ENCODE results near the gene C14orf180. TPM values are rescaled to one million over a fixed set of nuclear protein-coding genes. Genes with fewer than 3 reads are reported as not detected.

The C14orf180 gene
- total RNA-seq, 1 experiment from 2014 or later, result not detected

GRCh38 chr14:104587641-104588040 lies 8.1 kb downstream of the C14orf180 start:
- in situ Hi-C loops (cut with HindIII; ENCODE audit: low pct_unique_long_range_greater_than_20kb, low sequenced_read_pairs), result no loop called here
- DNase-seq (ENCODE audit: low read depth, low spot score) (no peak), ATAC-seq (peak; percentile 8; the same call in 1 of the 2 replicates)
- Histone ChIP-seq H3K36me3 (ENCODE audit: control insufficient read depth, insufficient read depth, low read length) (no peaks in the 10 kb centered on the region), H3K4me3 (ENCODE audit: low read depth in 2 of 2, low read length in 2 of 2) (no peak overlapping the region), H3K27me3 (ENCODE audit: control insufficient read depth, insufficient read depth, low read length) (no peaks in the 10 kb centered on the region), H3K4me1 (ENCODE audit: control insufficient read depth, insufficient read depth, low read length) (no peaks in the 10 kb centered on the region), H3K9me3 (ENCODE audit: control insufficient read depth, insufficient read depth, low read depth, low read length) (no peaks in the 10 kb centered on the region), H3K27ac (ENCODE audit: low read length) (no peak overlapping the region)
- CTCF ChIA-PET, result no interaction called here
- POLR2A ChIA-PET, result no interaction called here
- TF ChIP-seq TCF7L2 (IDR thresholded peaks at IDR 0.05; ENCODE audit: low read depth, low read length) (no peak), SIN3A (IDR thresholded peaks at IDR 0.05; ENCODE audit: borderline replicate concordance, insufficient read depth, low read depth, low read length) (no peak)
- TF ChIP-seq, protein P1, sequence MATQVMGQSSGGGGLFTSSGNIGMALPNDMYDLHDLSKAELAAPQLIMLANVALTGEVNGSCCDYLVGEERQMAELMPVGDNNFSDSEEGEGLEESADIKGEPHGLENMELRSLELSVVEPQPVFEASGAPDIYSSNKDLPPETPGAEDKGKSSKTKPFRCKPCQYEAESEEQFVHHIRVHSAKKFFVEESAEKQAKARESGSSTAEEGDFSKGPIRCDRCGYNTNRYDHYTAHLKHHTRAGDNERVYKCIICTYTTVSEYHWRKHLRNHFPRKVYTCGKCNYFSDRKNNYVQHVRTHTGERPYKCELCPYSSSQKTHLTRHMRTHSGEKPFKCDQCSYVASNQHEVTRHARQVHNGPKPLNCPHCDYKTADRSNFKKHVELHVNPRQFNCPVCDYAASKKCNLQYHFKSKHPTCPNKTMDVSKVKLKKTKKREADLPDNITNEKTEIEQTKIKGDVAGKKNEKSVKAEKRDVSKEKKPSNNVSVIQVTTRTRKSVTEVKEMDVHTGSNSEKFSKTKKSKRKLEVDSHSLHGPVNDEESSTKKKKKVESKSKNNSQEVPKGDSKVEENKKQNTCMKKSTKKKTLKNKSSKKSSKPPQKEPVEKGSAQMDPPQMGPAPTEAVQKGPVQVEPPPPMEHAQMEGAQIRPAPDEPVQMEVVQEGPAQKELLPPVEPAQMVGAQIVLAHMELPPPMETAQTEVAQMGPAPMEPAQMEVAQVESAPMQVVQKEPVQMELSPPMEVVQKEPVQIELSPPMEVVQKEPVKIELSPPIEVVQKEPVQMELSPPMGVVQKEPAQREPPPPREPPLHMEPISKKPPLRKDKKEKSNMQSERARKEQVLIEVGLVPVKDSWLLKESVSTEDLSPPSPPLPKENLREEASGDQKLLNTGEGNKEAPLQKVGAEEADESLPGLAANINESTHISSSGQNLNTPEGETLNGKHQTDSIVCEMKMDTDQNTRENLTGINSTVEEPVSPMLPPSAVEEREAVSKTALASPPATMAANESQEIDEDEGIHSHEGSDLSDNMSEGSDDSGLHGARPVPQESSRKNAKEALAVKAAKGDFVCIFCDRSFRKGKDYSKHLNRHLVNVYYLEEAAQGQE (IDR thresholded peaks at IDR 0.05; ENCODE audit: insufficient read depth in 1 of 2, low read depth in 2 of 2, low read length in 1 of 2), result no peak
- BruUV-seq (replicated peaks), result no TSS peak
- intact Hi-C loops (cut with micrococcal nuclease; ENCODE audit: unreplicated experiment), result no loop called here

GRCh38 chr14:104588066-104588857 lies 8.7 kb downstream of the C14orf180 start:
- ATAC-seq, result no peak
- DNase-seq (ENCODE audit: low read depth, low spot score), result no peak
- H3K9me3 ChIP-seq (ENCODE audit: control insufficient read depth, insufficient read depth, low read depth, low read length), result no peaks in the 10 kb centered on the region
- in situ Hi-C loops (cut with HindIII; ENCODE audit: low pct_unique_long_range_greater_than_20kb, low sequenced_read_pairs), result no loop called here
- H3K4me1 ChIP-seq (ENCODE audit: control insufficient read depth, insufficient read depth, low read length), result no peaks in the 10 kb centered on the region
- no peaks in the 10 kb centered on the region for H3K36me3 ChIP-seq (ENCODE audit: control insufficient read depth, insufficient read depth, low read length)
- CTCF ChIA-PET, result no interaction called here
- TF ChIP-seq, protein P2, sequence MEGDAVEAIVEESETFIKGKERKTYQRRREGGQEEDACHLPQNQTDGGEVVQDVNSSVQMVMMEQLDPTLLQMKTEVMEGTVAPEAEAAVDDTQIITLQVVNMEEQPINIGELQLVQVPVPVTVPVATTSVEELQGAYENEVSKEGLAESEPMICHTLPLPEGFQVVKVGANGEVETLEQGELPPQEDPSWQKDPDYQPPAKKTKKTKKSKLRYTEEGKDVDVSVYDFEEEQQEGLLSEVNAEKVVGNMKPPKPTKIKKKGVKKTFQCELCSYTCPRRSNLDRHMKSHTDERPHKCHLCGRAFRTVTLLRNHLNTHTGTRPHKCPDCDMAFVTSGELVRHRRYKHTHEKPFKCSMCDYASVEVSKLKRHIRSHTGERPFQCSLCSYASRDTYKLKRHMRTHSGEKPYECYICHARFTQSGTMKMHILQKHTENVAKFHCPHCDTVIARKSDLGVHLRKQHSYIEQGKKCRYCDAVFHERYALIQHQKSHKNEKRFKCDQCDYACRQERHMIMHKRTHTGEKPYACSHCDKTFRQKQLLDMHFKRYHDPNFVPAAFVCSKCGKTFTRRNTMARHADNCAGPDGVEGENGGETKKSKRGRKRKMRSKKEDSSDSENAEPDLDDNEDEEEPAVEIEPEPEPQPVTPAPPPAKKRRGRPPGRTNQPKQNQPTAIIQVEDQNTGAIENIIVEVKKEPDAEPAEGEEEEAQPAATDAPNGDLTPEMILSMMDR (IDR thresholded peaks at IDR 0.05), result no peak
- TF ChIP-seq, protein P1 (IDR thresholded peaks at IDR 0.05; ENCODE audit: insufficient read depth in 1 of 2, low read depth in 2 of 2, low read length in 1 of 2), result no peak
- TF ChIP-seq TCF7L2 (IDR thresholded peaks at IDR 0.05; ENCODE audit: low read depth, low read length) (no peak), POLR2AphosphoS5 (IDR thresholded peaks at IDR 0.05; ENCODE audit: low read depth, low read length) (no peak), SIN3A (IDR thresholded peaks at IDR 0.05; ENCODE audit: borderline replicate concordance, insufficient read depth, low read depth, low read length) (no peak)
- no peak overlapping the region for H3K27ac ChIP-seq (ENCODE audit: low read length)
- POLR2A ChIA-PET, result interaction anchor here (0.6 kb wide), 2 partner anchors 37 to 384 kb away, joined by 3 to 4 read pairs; no protein-coding TSS in a partner anchor
- no peaks in the 10 kb centered on the region for H3K27me3 ChIP-seq (ENCODE audit: control insufficient read depth, insufficient read depth, low read length)
- intact Hi-C loops (cut with micrococcal nuclease; ENCODE audit: unreplicated experiment), result no loop called here
- no peak overlapping the region for H3K4me3 ChIP-seq (ENCODE audit: low read depth in 2 of 2, low read length in 2 of 2)
- BruUV-seq (replicated peaks), result no TSS peak
